GM23338 (cell line): Measurements from ENCODE around the gene FAM9C.

Experiments
- CREB1 ChIP-seq: fragments of 250-450 bp; sonication (Bioruptor Pico); IDR thresholded peaks from 2 replicates; pipeline ENCODE4 v1.5.0; 2020; ENCODE audit warnings: low read depth, mild to moderate bottlenecking, moderate library complexity
- CTCF ChIP-seq, 2 experiments: fragments of 200-600 bp in 1 of 2; sonication (generic) in 1 of 2; conservative IDR thresholded peaks; 2 replicates each; pipeline versions ENCODE4 v1.5.1 to v1.6.1; 2016 to 2017; ENCODE audit warnings: antibody characterized with exemption in 2 of 2, low read depth in 2 of 2, mild to moderate bottlenecking in 2 of 2, moderate library complexity in 1 of 2
- EZH2 ChIP-seq: fragments of 200-600 bp; sonication (generic); IDR thresholded peaks from one replicate; pipeline ENCODE4 v1.8.0; 2017; ENCODE audit warnings: antibody characterized with exemption, mild to moderate bottlenecking, low read depth; ENCODE audit not compliant: unreplicated experiment
- EZH2phosphoT487 ChIP-seq: fragments of 200-600 bp; sonication (generic); IDR thresholded peaks from one replicate; pipeline ENCODE4 v1.8.1; 2018; ENCODE audit warnings: antibody characterized with exemption; ENCODE audit not compliant: unreplicated experiment
- JUNB ChIP-seq: IDR thresholded peaks from one replicate; pipeline ENCODE4 v1.6.1; 2016; ENCODE audit warnings: antibody characterized with exemption; ENCODE audit not compliant: unreplicated experiment
- POLR2AphosphoS5 ChIP-seq: IDR thresholded peaks from 2 replicates; pipeline ENCODE4 v1.6.1; 2016; ENCODE audit warnings: antibody characterized with exemption, low read depth
- REST ChIP-seq: IDR thresholded peaks from one replicate; pipeline ENCODE4 v1.6.1; 2018; ENCODE audit warnings: antibody characterized with exemption; ENCODE audit not compliant: unreplicated experiment
- STAT1 ChIP-seq: IDR thresholded peaks from one replicate; pipeline ENCODE4 v1.6.1; 2016; ENCODE audit warnings: antibody characterized with exemption; ENCODE audit not compliant: unreplicated experiment
- ZNF114 ChIP-seq: fragments of 250-450 bp; sonication (Bioruptor Pico); IDR thresholded peaks from 2 replicates; pipeline ENCODE4 v1.5.0; 2020; ENCODE audit warnings: mild to moderate bottlenecking, moderate library complexity
- TF ChIP-seq, protein P1 (sequence below): fragments of 250-450 bp; sonication (Bioruptor Pico); IDR thresholded peaks from 2 replicates; pipeline ENCODE4 v1.5.0; 2020; ENCODE audit warnings: mild to moderate bottlenecking, moderate library complexity
- TF ChIP-seq, protein P2 (sequence below): IDR thresholded peaks from 2 replicates; pipeline ENCODE4 v1.6.1; 2016; ENCODE audit warnings: antibody characterized with exemption

- TF ChIP-seq REST (no peak), CTCF (conservative IDR thresholded peaks at IDR 0.05; ENCODE audit: low read depth in 2 of 2) (no peak), POLR2AphosphoS5 (no peak), EZH2 (no peak), EZH2phosphoT487 (no peak), JUNB (no peak), ZNF114 (CRISPR knock-in tag) (no peak), CREB1 (CRISPR knock-in tag) (no peak), STAT1 (no peak)
- TF ChIP-seq, protein P1, sequence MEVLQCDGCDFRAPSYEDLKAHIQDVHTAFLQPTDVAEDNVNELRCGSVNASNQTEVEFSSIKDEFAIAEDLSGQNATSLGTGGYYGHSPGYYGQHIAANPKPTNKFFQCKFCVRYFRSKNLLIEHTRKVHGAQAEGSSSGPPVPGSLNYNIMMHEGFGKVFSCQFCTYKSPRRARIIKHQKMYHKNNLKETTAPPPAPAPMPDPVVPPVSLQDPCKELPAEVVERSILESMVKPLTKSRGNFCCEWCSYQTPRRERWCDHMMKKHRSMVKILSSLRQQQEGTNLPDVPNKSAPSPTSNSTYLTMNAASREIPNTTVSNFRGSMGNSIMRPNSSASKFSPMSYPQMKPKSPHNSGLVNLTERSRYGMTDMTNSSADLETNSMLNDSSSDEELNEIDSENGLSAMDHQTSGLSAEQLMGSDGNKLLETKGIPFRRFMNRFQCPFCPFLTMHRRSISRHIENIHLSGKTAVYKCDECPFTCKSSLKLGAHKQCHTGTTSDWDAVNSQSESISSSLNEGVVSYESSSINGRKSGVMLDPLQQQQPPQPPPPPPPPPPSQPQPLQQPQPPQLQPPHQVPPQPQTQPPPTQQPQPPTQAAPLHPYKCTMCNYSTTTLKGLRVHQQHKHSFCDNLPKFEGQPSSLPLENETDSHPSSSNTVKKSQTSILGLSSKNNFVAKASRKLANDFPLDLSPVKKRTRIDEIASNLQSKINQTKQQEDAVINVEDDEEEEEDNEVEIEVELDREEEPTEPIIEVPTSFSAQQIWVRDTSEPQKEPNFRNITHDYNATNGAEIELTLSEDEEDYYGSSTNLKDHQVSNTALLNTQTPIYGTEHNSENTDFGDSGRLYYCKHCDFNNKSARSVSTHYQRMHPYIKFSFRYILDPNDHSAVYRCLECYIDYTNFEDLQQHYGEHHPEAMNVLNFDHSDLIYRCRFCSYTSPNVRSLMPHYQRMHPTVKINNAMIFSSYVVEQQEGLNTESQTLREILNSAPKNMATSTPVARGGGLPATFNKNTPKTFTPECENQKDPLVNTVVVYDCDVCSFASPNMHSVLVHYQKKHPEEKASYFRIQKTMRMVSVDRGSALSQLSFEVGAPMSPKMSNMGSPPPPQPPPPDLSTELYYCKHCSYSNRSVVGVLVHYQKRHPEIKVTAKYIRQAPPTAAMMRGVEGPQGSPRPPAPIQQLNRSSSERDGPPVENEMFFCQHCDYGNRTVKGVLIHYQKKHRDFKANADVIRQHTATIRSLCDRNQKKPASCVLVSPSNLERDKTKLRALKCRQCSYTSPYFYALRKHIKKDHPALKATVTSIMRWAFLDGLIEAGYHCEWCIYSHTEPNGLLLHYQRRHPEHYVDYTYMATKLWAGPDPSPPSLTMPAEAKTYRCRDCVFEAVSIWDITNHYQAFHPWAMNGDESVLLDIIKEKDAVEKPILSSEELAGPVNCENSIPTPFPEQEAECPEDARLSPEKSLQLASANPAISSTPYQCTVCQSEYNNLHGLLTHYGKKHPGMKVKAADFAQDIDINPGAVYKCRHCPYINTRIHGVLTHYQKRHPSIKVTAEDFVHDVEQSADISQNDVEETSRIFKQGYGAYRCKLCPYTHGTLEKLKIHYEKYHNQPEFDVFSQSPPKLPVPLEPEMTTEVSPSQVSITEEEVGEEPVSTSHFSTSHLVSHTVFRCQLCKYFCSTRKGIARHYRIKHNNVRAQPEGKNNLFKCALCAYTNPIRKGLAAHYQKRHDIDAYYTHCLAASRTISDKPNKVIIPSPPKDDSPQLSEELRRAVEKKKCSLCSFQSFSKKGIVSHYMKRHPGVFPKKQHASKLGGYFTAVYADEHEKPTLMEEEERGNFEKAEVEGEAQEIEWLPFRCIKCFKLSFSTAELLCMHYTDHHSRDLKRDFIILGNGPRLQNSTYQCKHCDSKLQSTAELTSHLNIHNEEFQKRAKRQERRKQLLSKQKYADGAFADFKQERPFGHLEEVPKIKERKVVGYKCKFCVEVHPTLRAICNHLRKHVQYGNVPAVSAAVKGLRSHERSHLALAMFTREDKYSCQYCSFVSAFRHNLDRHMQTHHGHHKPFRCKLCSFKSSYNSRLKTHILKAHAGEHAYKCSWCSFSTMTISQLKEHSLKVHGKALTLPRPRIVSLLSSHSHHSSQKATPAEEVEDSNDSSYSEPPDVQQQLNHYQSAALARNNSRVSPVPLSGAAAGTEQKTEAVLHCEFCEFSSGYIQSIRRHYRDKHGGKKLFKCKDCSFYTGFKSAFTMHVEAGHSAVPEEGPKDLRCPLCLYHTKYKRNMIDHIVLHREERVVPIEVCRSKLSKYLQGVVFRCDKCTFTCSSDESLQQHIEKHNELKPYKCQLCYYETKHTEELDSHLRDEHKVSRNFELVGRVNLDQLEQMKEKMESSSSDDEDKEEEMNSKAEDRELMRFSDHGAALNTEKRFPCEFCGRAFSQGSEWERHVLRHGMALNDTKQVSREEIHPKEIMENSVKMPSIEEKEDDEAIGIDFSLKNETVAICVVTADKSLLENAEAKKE (CRISPR knock-in tag), result no peak
- TF ChIP-seq, protein P2, sequence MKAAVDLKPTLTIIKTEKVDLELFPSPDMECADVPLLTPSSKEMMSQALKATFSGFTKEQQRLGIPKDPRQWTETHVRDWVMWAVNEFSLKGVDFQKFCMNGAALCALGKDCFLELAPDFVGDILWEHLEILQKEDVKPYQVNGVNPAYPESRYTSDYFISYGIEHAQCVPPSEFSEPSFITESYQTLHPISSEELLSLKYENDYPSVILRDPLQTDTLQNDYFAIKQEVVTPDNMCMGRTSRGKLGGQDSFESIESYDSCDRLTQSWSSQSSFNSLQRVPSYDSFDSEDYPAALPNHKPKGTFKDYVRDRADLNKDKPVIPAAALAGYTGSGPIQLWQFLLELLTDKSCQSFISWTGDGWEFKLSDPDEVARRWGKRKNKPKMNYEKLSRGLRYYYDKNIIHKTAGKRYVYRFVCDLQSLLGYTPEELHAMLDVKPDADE, result no peak
These were observed 50.1 kb downstream of the FAM9C start for GRCh38 chrX:12994321-12994720.
